COR-L47 (cell line): ENCODE measurements around the gene RBMS3.
A peak's percentile ranks its signal among the peaks of the same experiment; 100 is the strongest.

Experiments
- DNase-seq: peaks from one replicate; lab custom pipeline; 2025; lab: John Stamatoyannopoulos, UW

RBMS3 gene

DNA sequence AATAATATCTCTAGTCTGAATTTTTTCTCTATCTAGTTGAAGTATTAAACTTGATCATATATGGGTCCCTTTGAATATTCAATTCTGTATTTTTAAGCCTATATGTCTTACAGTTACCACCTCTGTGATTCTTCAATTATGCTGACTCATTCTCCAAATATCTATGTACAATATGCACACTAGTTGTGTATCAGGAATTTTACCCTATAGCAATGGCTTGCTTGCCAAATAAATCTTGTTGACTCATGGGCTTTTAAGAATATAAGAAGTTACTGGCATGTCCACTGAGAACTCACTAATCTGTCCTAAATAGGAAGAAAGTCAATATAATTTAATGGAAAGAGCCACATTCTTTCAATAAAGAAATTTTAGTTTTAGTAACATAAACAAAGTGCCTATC is 656.3 kb downstream of the RBMS3 start:
- DNase-seq = no peak

DNA sequence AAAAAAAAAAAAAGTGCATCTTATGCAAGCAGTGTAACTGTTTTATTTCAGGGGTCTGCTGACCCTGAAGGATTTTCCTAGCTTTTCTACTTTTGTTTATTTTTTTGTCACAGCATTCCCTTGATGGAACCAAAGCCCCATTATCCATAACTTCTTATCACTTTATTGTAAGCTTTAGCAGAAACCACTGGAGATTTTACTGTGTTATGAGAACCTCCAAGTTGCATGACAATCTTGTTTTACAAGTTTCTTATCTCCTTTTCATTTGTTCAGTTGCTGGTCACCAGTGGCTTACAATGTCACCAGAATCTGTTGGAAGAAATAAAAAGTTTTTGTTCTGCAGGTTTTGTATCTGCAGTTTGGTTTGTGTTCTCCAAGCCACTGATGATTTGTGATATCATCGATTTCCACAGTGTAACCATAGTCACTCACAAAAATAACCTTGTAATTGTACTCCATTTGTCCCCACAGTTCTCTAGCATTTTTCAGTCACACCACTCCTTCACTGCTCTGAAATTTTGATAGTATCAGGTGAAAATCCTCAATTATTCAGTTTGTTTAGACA is 660.0 kb downstream of the RBMS3 start:
- no peak for DNase-seq

- no peak for DNase-seq
These were observed 661.4 kb downstream of the RBMS3 start for GRCh38 chr3:29942297-29942696.

GRCh38 chr3:29949131-29949530 is 668.3 kb downstream of the RBMS3 start:
- no peak for DNase-seq

DNA sequence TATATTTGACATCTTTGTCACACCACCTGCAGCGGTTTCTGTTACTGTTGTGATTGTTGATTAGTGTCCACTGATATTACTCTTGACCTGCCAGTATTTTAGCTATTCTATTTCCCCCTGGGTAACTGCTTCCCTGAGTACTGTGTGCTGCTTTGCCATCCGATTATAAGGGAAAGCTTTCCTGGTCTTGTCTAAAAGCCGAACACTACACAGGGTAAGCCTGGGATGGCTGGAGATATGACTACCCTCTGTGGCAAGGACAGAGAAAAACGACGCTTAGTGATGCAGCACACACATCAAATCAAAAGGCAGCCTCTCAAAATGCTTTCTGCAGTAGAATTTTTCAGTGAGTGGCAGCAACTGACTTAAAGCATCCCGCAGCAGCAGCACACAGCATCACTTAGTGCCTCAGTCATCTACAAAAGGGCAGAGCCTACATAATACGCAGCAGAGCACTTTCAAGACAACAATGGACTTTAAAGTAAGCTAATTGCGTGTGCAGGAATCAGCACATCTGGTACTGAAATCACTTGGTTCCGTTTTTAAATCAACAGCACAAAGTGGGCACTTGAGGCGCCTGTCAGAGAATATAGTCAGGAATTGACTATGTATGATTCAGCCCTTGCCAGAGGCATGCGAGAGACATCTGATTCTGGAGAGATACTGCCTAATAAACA is 669.2 kb downstream of the RBMS3 start:
- DNase-seq = no peak

DNA sequence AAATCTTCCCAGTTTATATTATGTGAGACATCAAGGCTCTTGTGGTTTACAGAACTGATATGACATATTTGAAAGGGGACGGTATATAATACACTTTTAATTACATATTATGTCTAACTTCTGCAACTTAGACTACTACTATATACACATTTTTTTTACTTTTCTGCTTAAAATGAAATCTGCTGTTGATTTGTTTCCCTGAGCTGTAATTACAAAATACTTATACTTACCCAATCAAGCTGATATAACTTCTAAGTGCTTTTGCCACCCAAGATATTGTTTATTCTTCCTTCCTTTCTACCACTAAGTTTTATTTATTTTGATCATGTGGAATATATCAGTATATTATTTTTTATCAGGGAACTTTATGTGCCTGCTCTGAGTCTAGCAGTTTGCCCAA is 671.6 kb downstream of the RBMS3 start:
- no peak for DNase-seq

GRCh38 chr3:29955413-29955812 is 674.5 kb downstream of the RBMS3 start:
- no peak for DNase-seq

- DNase-seq = no peak
These were observed 677.9 kb downstream of the RBMS3 start for GRCh38 chr3:29958816-29959215.

DNA sequence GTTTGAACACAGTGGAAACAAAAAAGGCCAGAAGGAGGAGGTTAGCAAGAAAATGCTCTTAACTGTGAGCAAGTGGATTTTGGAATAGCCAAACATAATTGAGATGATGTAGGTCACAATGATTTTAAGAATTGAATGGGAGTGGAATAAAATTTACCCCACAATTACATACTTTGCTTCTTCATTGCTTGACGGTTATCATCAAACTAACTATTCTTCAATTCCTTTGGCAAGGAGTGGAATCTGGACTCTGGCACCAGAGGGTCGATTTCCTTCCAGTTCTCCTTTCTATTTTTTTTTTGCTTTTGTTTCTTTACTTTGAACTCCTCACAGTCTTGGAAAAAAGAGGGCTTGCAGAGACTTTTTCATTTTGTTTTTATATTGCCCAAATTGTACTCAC is 691.0 kb downstream of the RBMS3 start:
- no peak for DNase-seq

DNA sequence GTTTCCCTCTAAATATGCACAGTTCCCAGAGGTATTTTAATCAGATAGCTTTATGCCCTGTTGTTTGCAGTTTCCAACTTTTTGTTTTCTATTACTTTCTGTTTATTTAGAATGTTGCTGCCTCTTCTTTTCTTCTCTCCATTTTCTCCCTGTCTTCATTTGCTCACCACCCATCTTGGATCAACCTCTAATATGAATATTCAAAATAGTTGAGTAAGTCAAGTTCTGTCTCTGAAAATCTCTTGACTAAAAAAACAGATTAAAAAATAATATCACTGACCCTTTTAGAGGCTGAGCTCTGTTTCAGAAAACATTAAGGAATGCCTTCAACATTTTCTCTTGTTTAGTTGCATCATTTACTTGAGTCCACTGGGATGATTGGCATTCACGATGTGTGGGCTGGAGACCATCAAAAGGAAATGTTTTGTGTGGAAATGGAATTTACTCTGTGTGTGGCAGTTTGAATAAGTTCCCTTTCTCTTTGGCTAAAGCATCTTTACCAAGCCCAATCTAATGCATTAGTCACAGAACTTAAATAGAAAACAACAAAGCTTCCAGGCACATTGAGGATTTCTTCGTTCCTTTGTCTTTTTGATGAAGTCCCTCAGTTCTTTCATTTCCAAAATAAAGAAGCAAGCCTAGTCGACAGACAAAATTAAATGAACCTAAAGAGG is 691.6 kb downstream of the RBMS3 start:
- DNase-seq = no peak

DNA sequence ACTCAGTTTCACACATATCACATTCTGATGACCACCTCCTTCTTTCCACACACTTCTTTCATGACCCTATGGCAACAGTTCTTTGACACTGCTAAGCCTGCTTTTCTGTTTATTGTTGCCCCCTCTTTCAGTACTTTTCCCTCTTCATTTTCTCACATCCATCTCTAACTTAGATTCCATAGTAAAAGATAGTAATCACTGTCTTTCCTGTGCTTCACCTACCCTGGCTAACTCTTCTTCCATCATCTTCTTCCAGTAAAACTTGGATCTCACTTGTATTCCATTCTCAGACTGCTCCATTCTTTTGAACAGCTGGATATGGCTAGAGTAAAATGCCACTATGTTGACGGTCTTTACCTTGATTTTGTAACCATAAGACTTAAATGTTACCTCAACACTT is 692.9 kb downstream of the RBMS3 start:
- no peak for DNase-seq

DNA sequence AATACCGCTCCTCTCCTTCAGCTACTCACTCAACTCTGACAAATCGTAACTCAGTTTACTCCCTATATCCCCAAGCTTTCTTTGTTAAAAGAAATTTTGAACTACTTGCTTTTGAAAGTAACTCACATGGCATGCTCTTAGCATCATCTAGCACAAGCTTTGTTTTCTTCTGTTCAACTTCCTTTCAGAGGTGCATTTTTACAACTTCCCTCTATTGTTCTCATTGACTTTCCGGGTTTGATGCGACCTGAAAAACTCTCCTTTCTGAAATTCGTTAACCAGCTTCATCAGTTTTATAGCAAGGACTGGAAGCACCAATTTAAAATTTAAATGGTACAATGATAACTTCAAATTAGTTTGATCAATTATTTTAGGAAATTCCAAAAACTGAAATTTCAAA is 696.0 kb downstream of the RBMS3 start:
- no peak for DNase-seq

- DNase-seq = no peak
These were observed 696.5 kb downstream of the RBMS3 start for GRCh38 chr3:29977360-29977759.

- DNase-seq = no peak
These were observed 697.2 kb downstream of the RBMS3 start for GRCh38 chr3:29978036-29978435.

- no peak for DNase-seq
These were observed 710.3 kb downstream of the RBMS3 start for GRCh38 chr3:29991198-29991597.

DNA sequence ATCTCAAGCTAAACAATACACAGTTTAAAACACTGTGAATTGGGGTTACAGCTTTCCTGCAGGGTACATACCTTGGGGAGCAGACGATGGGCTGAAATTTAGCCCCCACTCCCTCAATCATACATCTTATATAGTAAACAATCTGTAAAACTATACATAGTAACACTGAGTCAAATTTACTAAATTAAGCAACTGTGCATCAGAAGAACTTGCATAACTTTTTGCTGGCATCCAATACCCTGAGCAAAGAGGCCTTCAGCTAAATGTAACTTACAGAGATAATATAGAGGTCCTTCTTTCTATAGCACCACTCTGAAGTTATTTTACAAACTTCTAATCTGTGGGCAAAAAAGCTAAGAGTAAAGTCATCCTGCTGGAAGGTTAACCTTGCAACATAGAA is 721.9 kb downstream of the RBMS3 start:
- no peak for DNase-seq

GRCh38 chr3:30003741-30004140 is 722.9 kb downstream of the RBMS3 start:
- DNase-seq = no peak

GRCh38 chr3:30004481-30004880 is 723.6 kb downstream of the RBMS3 start:
- DNase-seq = no peak

- DNase-seq = no peak
These were observed 725.2 kb downstream of the RBMS3 start for GRCh38 chr3:30006111-30006510.

DNA sequence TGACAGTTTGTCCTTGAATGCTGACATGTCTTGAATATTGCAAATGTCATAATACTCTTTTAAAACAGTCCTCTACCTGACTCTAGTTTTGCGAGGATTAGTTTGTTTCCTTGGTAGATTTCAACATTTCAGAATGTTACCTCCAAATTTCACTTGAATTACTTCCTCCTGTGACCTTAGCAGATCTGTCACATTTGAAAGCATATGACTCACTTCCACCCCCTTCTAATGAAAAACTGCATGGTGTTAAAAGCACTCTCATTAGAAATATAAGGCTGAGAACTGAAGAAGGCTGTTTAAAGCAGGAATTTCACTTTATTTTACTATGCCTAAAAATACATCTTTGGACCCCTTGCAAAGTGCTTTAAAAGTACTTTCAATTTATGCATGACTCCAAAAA is 726.8 kb downstream of the RBMS3 start:
- DNase-seq = no peak

- no peak for DNase-seq
These were observed 730.4 kb downstream of the RBMS3 start for GRCh38 chr3:30011237-30011803.

- DNase-seq = peak; percentile 32
These were observed 732.2 kb downstream of the RBMS3 start for GRCh38 chr3:30012941-30013543.

- no peak for DNase-seq
These were observed 737.0 kb downstream of the RBMS3 start for GRCh38 chr3:30017901-30018300.
